ENCODE results near the gene ZNF195.
"Not testable (repeated sequence)": the region's sequence is repeated elsewhere in the genome, so short reads cannot be mapped to it uniquely, and the experiment has no call there.

The ZNF195 gene

DNA sequence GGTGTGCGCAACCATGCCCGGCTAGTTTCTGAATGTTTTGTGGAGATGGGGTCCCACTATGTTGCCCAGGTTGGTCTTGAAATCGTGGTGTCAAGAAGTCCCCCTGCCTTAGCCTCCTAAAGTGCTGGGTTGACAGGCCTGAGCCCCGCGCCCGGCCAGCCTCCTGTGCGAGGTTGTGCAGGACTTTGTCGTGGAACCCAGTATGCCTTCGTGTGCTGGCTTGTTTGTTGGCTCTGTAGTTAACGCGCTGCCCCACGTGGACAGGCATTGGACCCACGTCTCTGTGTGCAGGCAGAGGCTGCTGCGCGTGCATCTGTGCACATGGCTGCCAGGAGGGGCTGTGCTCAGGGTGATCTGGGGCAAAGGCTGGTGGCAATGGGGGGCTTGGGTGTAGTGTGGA, 33.9 kb upstream of the ZNF195 start:
- H2AFZ ChIP-seq (ENCODE audit: low read length) = no peak overlapping the region
- no peaks in the 10 kb centered on the region for H3K79me2 ChIP-seq (ENCODE audit: low read length)
- no peak for DNase-seq
- no peaks in the 10 kb centered on the region for H3K9me3 ChIP-seq (replicated peaks; ENCODE audit: insufficient read depth, low read length)
- no peaks in the 10 kb centered on the region for H3K9me2 ChIP-seq (replicated peaks; ENCODE audit: insufficient read depth, low read length)
- no peak overlapping the region for H3K4me3 ChIP-seq (ENCODE audit: low read length)
- no peaks in the 10 kb centered on the region for H3K27me3 ChIP-seq (replicated peaks; ENCODE audit: insufficient read depth, low read length)
- no peaks in the 10 kb centered on the region for H3F3A ChIP-seq (ENCODE audit: insufficient read depth, low read length)
- no peak overlapping the region for H3K9ac ChIP-seq (ENCODE audit: low read length)
- no peak overlapping the region for H3K4me2 ChIP-seq (ENCODE audit: low read depth, low read length)
- H4K20me1 ChIP-seq (ENCODE audit: insufficient read depth, low read length) = no peaks in the 10 kb centered on the region
- H3K36me3 ChIP-seq (replicated peaks; ENCODE audit: insufficient read depth, low read length) = no peaks in the 10 kb centered on the region
- H3K4me1 ChIP-seq (ENCODE audit: low read length) = no peaks in the 10 kb centered on the region
- H3K27ac ChIP-seq (ENCODE audit: low read length) = no peak overlapping the region
- TF ChIP-seq EZH2phosphoT487 (IDR thresholded peaks at IDR 0.05; ENCODE audit: low read length) (no peak), EZH2 (optimal IDR thresholded peaks at IDR 0.05; ENCODE audit: low read depth, low read length) (no peak)
- TF ChIP-seq, protein P1, sequence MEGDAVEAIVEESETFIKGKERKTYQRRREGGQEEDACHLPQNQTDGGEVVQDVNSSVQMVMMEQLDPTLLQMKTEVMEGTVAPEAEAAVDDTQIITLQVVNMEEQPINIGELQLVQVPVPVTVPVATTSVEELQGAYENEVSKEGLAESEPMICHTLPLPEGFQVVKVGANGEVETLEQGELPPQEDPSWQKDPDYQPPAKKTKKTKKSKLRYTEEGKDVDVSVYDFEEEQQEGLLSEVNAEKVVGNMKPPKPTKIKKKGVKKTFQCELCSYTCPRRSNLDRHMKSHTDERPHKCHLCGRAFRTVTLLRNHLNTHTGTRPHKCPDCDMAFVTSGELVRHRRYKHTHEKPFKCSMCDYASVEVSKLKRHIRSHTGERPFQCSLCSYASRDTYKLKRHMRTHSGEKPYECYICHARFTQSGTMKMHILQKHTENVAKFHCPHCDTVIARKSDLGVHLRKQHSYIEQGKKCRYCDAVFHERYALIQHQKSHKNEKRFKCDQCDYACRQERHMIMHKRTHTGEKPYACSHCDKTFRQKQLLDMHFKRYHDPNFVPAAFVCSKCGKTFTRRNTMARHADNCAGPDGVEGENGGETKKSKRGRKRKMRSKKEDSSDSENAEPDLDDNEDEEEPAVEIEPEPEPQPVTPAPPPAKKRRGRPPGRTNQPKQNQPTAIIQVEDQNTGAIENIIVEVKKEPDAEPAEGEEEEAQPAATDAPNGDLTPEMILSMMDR (IDR thresholded peaks at IDR 0.05; ENCODE audit: low read length) = no peak

DNA sequence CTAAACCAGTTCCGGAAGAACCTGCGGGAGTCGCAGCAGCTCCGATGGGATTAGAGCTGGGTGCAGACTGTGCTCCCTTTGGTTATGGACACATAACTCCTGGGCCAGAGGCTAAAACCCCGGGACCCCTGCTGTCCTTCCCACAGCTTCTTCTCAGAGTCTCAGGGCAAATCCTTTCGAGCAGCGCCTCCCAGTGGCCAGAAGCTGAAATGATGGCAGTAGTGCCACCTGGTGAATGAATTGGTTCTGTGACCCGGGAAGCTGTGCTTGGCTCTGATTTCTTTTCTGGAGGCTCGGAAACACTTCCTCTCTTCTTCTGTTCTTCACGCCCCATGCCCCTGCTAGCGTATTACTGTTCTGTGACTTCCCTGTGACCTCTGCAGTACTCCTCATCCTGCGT, 29.8 kb upstream of the ZNF195 start:
- not testable (repeated sequence) for H2AFZ ChIP-seq (ENCODE audit: low read length); H3K4me1 ChIP-seq (ENCODE audit: low read length); H4K20me1 ChIP-seq (ENCODE audit: insufficient read depth, low read length); H3K4me3 ChIP-seq (ENCODE audit: low read length); H3K9me3 ChIP-seq (replicated peaks; ENCODE audit: insufficient read depth, low read length); H3K27ac ChIP-seq (ENCODE audit: low read length); H3K36me3 ChIP-seq (replicated peaks; ENCODE audit: insufficient read depth, low read length); H3K79me2 ChIP-seq (ENCODE audit: low read length); H3K9ac ChIP-seq (ENCODE audit: low read length); H3K27me3 ChIP-seq (replicated peaks; ENCODE audit: insufficient read depth, low read length); H3F3A ChIP-seq (ENCODE audit: insufficient read depth, low read length); H3K9me2 ChIP-seq (replicated peaks; ENCODE audit: insufficient read depth, low read length)
- DNase-seq = peak; percentile 73
- TF ChIP-seq, protein P1 (IDR thresholded peaks at IDR 0.05; ENCODE audit: low read length) = peak; percentile 67
- peak overlapping the region; percentile 27; the same call in 1 of the 2 replicates for H3K4me2 ChIP-seq (ENCODE audit: low read depth, low read length)

DNA sequence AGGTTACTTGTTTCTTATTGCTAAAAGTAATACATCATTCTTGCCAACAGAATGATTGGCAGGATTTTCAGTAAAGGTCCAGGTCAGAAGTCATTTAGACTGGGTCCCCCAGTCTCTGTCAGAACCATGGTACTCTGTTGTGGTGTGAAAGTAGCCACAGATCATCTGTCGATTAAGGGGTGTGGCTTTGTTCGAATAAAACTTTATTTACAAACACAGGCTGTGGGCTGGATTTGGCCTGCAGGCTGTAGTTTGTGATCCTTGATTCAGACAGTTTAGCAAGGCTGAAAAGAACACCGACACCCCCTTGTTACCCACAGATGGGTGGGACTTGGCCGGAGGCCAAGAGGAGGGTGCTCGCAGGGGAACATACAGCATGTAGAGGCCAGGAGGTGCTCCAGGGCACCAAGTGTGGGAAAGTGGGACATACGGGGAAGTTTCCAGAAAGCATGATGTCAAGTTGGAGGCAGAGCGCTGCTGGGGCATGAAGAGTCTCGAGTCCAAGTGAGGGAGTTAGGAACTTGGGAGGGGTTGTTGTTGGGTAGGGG, 29.2 kb upstream of the ZNF195 start:
- not testable (repeated sequence) for H3K79me2 ChIP-seq (ENCODE audit: low read length); H3K9me2 ChIP-seq (replicated peaks; ENCODE audit: insufficient read depth, low read length); H3F3A ChIP-seq (ENCODE audit: insufficient read depth, low read length); H3K9ac ChIP-seq (ENCODE audit: low read length); H3K4me1 ChIP-seq (ENCODE audit: low read length); H3K4me3 ChIP-seq (ENCODE audit: low read length); H2AFZ ChIP-seq (ENCODE audit: low read length); H3K36me3 ChIP-seq (replicated peaks; ENCODE audit: insufficient read depth, low read length); H4K20me1 ChIP-seq (ENCODE audit: insufficient read depth, low read length); H3K4me2 ChIP-seq (ENCODE audit: low read depth, low read length); H3K9me3 ChIP-seq (replicated peaks; ENCODE audit: insufficient read depth, low read length); H3K27me3 ChIP-seq (replicated peaks; ENCODE audit: insufficient read depth, low read length); H3K27ac ChIP-seq (ENCODE audit: low read length); DNase-seq

DNA sequence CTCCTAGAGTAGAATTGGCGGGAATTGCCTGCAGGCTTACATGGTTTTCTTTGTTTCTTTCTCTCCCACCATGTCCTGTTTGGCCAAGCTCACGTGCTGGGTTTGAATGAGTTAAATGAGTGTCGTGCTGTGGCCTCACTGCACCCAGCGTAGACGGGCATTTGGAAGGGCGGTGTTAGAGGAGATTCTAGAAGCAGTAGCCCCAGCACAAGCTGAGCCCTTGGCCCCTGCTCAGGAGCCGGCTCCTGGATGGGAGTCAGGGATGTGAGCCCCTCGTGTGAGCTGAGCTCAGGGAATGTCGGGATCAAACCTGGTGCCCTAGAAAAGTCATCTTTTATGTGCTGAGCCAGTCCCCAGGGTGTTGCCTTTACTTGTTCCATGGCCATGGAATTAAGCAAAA, 28.0 kb upstream of the ZNF195 start:
- not testable (repeated sequence) for DNase-seq; H4K20me1 ChIP-seq (ENCODE audit: insufficient read depth, low read length)

DNA sequence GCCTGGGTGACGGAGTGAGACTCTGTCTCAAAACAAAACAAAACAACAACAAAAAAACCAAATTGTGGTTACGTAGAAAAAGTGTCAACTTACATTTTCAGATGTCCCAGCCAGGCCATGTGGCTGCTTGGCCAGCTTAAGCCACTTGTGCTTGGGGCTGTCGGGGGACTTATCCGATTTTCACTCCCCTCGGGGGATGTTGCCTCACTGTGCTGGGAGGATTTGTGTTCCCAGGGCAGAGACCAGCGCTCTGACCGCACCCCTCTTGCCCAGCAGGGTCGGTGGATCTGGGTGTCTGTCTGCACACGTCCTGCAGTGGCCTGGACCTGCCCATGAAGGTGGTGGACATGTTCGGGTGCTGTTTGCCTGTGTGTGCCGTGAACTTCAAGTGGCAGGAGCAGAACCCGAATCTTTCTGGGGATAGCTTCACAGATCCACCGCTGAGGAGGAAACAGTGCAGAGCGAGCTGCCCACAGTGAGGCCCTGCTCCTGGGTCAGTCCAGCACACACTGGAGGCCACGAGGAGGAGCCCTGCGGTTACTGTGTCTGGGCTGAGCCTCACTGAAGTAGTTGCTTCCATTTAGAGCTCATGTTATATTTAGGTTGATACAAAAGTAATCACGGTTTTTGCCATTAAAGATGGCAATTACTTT, 27.4 kb upstream of the ZNF195 start:
- not testable (repeated sequence) for H2AFZ ChIP-seq (ENCODE audit: low read length); H3K79me2 ChIP-seq (ENCODE audit: low read length); H3K4me3 ChIP-seq (ENCODE audit: low read length); H3K27ac ChIP-seq (ENCODE audit: low read length); H3K27me3 ChIP-seq (replicated peaks; ENCODE audit: insufficient read depth, low read length); H3K4me1 ChIP-seq (ENCODE audit: low read length); H3F3A ChIP-seq (ENCODE audit: insufficient read depth, low read length); H3K9me2 ChIP-seq (replicated peaks; ENCODE audit: insufficient read depth, low read length); DNase-seq; H3K9me3 ChIP-seq (replicated peaks; ENCODE audit: insufficient read depth, low read length); H3K36me3 ChIP-seq (replicated peaks; ENCODE audit: insufficient read depth, low read length); H4K20me1 ChIP-seq (ENCODE audit: insufficient read depth, low read length); H3K4me2 ChIP-seq (ENCODE audit: low read depth, low read length); H3K9ac ChIP-seq (ENCODE audit: low read length)

More for the DNA sequence above, 28.0 kb upstream of the ZNF195 start:
- H3K36me3 ChIP-seq (replicated peaks; ENCODE audit: insufficient read depth, low read length); H3K27ac ChIP-seq (ENCODE audit: low read length); H3K4me2 ChIP-seq (ENCODE audit: low read depth, low read length); H2AFZ ChIP-seq (ENCODE audit: low read length); H3K4me3 ChIP-seq (ENCODE audit: low read length); H3F3A ChIP-seq (ENCODE audit: insufficient read depth, low read length); H3K9me3 ChIP-seq (replicated peaks; ENCODE audit: insufficient read depth, low read length); H3K27me3 ChIP-seq (replicated peaks; ENCODE audit: insufficient read depth, low read length); H3K4me1 ChIP-seq (ENCODE audit: low read length); H3K9ac ChIP-seq (ENCODE audit: low read length); H3K9me2 ChIP-seq (replicated peaks; ENCODE audit: insufficient read depth, low read length); H3K79me2 ChIP-seq (ENCODE audit: low read length): not testable (repeated sequence)

DNA sequence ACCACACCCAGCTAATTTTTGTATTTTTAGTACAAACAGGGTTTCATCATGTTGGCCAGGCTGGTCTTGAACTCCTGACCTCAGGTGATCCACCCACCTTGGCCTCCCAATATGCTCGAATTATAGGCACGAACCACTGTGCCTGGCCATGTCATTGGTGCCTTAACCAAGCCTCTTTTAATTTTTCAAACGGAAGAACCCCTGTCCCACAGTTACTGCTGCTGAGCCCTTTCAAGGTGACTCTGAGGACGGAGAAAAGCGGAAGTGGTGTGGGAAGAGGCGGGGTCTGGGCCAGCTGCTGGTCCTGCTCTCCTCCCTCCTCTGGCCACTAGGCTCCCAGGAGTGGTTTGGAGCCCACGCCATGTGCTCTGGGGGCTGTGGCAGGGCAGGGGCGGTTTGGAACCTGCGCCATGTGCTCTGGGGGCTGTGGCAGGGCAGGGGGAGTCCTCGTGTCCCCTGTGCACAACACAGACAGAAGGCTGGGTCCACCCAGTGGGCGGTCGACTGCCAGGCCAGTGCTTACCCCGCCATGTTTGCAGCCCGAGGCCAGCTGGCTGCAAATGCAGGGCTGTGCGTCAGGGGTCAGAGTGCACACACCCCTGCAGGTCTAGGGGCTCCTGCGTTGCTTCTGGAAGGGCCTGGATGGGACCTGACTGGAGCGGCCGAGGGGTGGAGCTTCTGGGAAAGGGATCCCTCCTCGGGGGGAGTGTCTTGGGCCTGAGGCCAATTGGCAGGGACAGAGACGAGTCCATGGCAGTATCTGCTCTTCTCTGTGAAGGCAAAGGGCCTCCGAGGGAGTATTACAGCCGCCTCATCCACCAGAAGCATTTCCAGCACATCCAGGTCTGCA, 25.4 kb upstream of the ZNF195 start:
- H3K4me1 ChIP-seq (ENCODE audit: low read length); H3K27me3 ChIP-seq (replicated peaks; ENCODE audit: insufficient read depth, low read length); H3K9me3 ChIP-seq (replicated peaks; ENCODE audit: insufficient read depth, low read length); H3K36me3 ChIP-seq (replicated peaks; ENCODE audit: insufficient read depth, low read length); H3F3A ChIP-seq (ENCODE audit: insufficient read depth, low read length); H3K9ac ChIP-seq (ENCODE audit: low read length); H3K27ac ChIP-seq (ENCODE audit: low read length); H3K4me2 ChIP-seq (ENCODE audit: low read depth, low read length); DNase-seq; H3K79me2 ChIP-seq (ENCODE audit: low read length); H3K4me3 ChIP-seq (ENCODE audit: low read length); H2AFZ ChIP-seq (ENCODE audit: low read length); H3K9me2 ChIP-seq (replicated peaks; ENCODE audit: insufficient read depth, low read length); H4K20me1 ChIP-seq (ENCODE audit: insufficient read depth, low read length): not testable (repeated sequence)
